ENCODE results near the gene PMS1. TPM values are rescaled to one million over a fixed set of nuclear protein-coding genes. Genes with fewer than 3 reads are reported as not detected.

PMS1 gene
- total and polyA plus RNA-seq, 2 donors (not counting 3 experiments of a cell fraction or from before 2014, with no cell fraction given), result 6.6 to 27.8 TPM

DNA sequence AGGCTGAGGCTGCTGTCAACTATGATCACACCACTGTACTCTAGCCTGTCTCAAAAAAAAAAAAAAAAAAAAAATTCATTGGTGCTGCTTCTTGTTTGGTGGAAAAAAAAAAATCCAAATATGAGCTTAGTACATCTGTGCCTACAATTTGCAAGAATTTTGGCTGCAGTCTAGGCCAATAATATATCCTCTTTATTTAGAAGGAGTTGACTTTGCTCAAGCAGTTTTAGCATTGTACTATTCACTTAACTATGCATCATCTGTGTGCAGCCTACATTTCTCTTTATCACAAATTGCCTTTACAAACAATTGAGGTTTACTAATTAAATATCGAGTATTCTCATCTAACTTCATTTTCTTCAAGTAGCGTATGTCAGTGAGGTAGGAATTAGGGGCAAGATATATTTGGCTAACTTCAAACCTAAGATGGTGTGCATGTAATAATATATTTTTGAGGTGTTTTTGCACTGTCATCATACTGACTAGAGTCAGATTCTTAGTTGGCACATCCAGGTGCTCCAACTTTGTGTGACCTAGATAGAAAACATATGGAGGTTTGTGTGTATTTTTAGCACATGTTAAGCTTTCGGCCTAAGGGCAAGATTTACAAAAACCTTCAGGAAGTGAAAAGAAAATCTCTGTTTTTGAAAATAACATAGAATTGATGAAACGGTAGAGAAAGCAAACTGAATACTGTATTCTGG lies 51.8 kb downstream of the PMS1 start:
- dilution Hi-C loops (cut with MboI; ENCODE audit: extremely low pct_ligation_motif_present, low sequenced_read_pairs), result no loop called here
- H2AFZ ChIP-seq (ENCODE audit: low read depth, low read length), result no peak overlapping the region
- H3K36me3 ChIP-seq (ENCODE audit: control insufficient read depth in 2 of 2, extremely low read depth in 1 of 2, insufficient read depth in 2 of 2, low read length in 2 of 2), result no peaks in the 10 kb centered on the region
- no peak overlapping the region for H3K9ac ChIP-seq (replicated peaks; ENCODE audit: extremely low read depth, insufficient read depth, low read length)
- intact Hi-C loops (cut with micrococcal nuclease), result no loop called here
- no peaks in the 10 kb centered on the region for H4K20me1 ChIP-seq (replicated peaks; ENCODE audit: control insufficient read depth, extremely low read depth, insufficient read depth, low read length)
- POLR2A ChIA-PET, result no interaction called here
- H3K9me1 ChIP-seq (replicated peaks; ENCODE audit: control insufficient read depth, extremely low read depth, insufficient read depth, low read length), result no peaks in the 10 kb centered on the region
- no peaks in the 10 kb centered on the region for H3K9me3 ChIP-seq (replicated peaks; ENCODE audit: control insufficient read depth, insufficient read depth, low read length)
- no peak for FAIRE-seq
- no peak overlapping the region for H3K4me3 ChIP-seq (replicated peaks in 1 of 3; ENCODE audit: insufficient read depth in 1 of 3, low read depth in 1 of 3, low read length in 3 of 3)
- no TSS peak for BruUV-seq (replicated peaks)
- H3K27ac ChIP-seq (ENCODE audit: insufficient read depth, low read depth, low read length), result no peak overlapping the region
- DNase-seq (ENCODE audit: low read depth, low spot score), result no peak
- CTCF ChIA-PET, result interaction anchor here (1.0 to 1.9 kb wide), 4 partner anchors 11 to 38 kb away, joined by 3 to 9 read pairs (median 4); no protein-coding TSS in a partner anchor
- no peaks in the 10 kb centered on the region for H3K79me2 ChIP-seq (ENCODE audit: control insufficient read depth, insufficient read depth, low read length)
- TF ChIP-seq FOS (IDR thresholded peaks at IDR 0.05; ENCODE audit: borderline replicate concordance, insufficient read depth, low read length) (no peak), EZH2 (IDR thresholded peaks at IDR 0.05; ENCODE audit: borderline replicate concordance, low read depth, low read length, severe bottlenecking) (no peak), POLR2A (IDR thresholded peaks at IDR 0.05; ENCODE audit: low read depth, low read length) (no peak), GATA2 (IDR thresholded peaks at IDR 0.05; ENCODE audit: insufficient read depth, insufficient read length, low read depth, low read length) (no peak), POLR2AphosphoS5 (IDR thresholded peaks at IDR 0.05; ENCODE audit: insufficient read depth, low read depth, low read length) (no peak)
- TF ChIP-seq, protein P1, sequence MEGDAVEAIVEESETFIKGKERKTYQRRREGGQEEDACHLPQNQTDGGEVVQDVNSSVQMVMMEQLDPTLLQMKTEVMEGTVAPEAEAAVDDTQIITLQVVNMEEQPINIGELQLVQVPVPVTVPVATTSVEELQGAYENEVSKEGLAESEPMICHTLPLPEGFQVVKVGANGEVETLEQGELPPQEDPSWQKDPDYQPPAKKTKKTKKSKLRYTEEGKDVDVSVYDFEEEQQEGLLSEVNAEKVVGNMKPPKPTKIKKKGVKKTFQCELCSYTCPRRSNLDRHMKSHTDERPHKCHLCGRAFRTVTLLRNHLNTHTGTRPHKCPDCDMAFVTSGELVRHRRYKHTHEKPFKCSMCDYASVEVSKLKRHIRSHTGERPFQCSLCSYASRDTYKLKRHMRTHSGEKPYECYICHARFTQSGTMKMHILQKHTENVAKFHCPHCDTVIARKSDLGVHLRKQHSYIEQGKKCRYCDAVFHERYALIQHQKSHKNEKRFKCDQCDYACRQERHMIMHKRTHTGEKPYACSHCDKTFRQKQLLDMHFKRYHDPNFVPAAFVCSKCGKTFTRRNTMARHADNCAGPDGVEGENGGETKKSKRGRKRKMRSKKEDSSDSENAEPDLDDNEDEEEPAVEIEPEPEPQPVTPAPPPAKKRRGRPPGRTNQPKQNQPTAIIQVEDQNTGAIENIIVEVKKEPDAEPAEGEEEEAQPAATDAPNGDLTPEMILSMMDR (IDR thresholded peaks at IDR 0.05; ENCODE audit: extremely low read depth in 1 of 2, insufficient read depth in 1 of 2, low read depth in 1 of 2, low read length in 2 of 2), result no peak
- TF ChIP-seq, protein P2, sequence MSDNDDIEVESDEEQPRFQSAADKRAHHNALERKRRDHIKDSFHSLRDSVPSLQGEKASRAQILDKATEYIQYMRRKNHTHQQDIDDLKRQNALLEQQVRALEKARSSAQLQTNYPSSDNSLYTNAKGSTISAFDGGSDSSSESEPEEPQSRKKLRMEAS (IDR thresholded peaks at IDR 0.05; ENCODE audit: insufficient read depth, insufficient read length), result no peak
- H3K27me3 ChIP-seq (ENCODE audit: control insufficient read depth in 2 of 2, insufficient read depth in 2 of 2, low read length in 2 of 2), result no peaks in the 10 kb centered on the region
- no peaks in the 10 kb centered on the region for H3K4me1 ChIP-seq (ENCODE audit: control insufficient read depth, extremely low read depth, insufficient read depth, low read length)
- no peak overlapping the region for H3K4me2 ChIP-seq (ENCODE audit: insufficient read depth, low read length)

All from endothelial cell of umbilical vein (primary cell).